Ishikawa (cell line): ENCODE data around the gene DNAL1.

Source experiments
- EGR1 ChIP-seq: IDR thresholded peaks from 2 replicates; pipeline ENCODE4 v1.6.1; 2012
- TF ChIP-seq, protein P1 (sequence below): IDR thresholded peaks from 2 replicates; pipeline ENCODE4 v1.6.1; 2012

DNA sequence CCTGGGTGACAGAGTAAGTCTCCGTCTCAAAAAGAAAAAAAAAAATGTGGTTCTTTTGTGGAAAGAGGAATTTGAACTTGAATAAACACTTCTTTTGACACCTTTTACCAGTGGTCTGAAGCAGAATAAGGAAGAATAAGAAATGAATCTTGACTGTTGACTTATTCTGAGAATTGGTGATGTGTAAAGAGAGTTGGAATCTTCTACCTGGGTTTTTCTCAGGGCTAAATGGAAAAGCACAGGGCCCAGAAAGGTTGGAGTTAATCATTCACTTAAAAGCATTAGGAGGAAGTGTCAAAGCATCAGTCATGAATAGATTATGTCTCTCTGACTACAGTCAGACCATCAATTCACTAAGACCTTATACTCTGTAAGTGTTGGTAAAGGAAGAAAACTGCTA lies 55.5 kb downstream of the DNAL1 start:
- TF ChIP-seq EGR1, result no peak
- TF ChIP-seq, protein P1, sequence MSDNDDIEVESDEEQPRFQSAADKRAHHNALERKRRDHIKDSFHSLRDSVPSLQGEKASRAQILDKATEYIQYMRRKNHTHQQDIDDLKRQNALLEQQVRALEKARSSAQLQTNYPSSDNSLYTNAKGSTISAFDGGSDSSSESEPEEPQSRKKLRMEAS, result no peak
